ENCODE results near the gene PPP2R5C. TPM values are rescaled to one million over a fixed set of nuclear protein-coding genes. Genes with fewer than 3 reads are reported as not detected.

PPP2R5C gene
- total RNA-seq, 1 experiment from 2014 or later, result 93.0 TPM

DNA sequence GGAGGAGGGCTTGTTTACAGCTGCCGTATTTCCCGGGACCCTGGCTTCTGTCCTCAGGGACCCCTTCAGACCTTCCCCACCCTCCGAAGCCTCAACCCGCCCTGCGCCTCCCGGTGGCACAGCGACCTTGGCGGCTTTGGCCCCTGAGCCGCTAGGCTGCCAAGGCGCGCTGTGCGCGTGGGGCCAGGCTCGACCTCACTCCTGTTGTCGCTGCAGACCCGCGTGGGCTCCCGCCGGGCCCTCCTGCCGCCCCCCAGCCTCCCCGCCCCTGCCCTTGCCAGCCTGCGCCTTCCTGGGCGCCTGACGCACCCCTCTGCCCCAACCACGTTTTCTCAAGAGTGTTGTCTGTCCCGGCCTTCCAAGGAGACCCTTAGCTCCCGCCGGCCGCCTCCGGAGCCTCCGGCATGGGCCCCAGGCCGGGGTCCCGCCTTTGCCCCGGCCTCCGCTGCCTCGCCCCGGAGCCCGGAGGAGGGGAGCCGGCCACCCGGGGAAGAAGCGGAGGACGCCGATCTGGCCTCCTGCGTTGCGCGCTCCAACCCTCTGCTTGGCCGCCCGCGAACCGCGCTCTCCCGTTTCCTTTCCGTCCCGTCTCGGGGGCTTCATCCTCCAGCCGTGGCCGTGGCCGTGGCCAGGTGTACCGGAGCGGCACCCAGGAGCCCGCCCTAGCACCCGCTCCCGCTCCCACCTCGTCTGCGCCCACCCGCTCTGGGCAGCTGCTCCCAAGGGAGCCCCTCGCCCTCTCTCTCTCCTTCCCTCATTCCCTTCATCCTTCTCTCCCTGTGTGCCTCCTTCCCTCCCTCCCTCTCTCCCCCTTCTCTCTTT lies 19.9 kb downstream of the PPP2R5C start:
- H3K9ac ChIP-seq (ENCODE audit: extremely low read depth, insufficient read length, low read length), result no peak overlapping the region
- Mint-ChIP-seq H3K4me3 (peak overlapping the region; percentile 63 to 80), H3K9me3 (no peaks in the 10 kb centered on the region; a peak in 1 of 5 replicates), H3K4me1 (peaks cover 10% of the 10 kb centered on the region in 2 experiments), H3K27me3 (ENCODE audit: low read depth) (peaks cover 59% of the 10 kb centered on the region), H3K36me3 (ENCODE audit: insufficient read depth in 1 of 3, low read depth in 3 of 3) (no peaks in the 10 kb centered on the region; a peak in 1 of 7 replicates), H3K27ac (no peak overlapping the region)
- H3K23me2 ChIP-seq (ENCODE audit: insufficient read length, low read depth, low read length, poor library complexity, severe bottlenecking), result peaks cover 16% of the 10 kb centered on the region
- H3K4me1 ChIP-seq (ENCODE audit: insufficient read depth, low read length), result no peaks in the 10 kb centered on the region
- H2BK20ac ChIP-seq (ENCODE audit: low read depth, low read length, poor library complexity, severe bottlenecking), result no peak overlapping the region
- H3K79me2 ChIP-seq (ENCODE audit: insufficient read depth, low read length), result no peaks in the 10 kb centered on the region
- H3K27ac ChIP-seq (ENCODE audit: insufficient read length, low read depth, low read length), result no peak overlapping the region
- H4K91ac ChIP-seq (ENCODE audit: insufficient read length, low read depth, low read length), result no peak overlapping the region
- H2BK12ac ChIP-seq (ENCODE audit: insufficient read length, low read depth, low read length), result no peak overlapping the region
- no CpG with 5 or more reads among the region's 67 CpGs for WGBS (ENCODE audit: extremely low coverage, insufficient read length, low lambda C conversion rate)
- H2AFZ ChIP-seq (ENCODE audit: low read length), result no peak overlapping the region
- H3K27me3 ChIP-seq (ENCODE audit: insufficient read depth, low read length), result peaks cover 15% of the 10 kb centered on the region; the same call in 1 of the 2 replicates
- no peak overlapping the region for H3T11ph ChIP-seq (ENCODE audit: low read length)
- H3K56ac ChIP-seq (ENCODE audit: insufficient read length, low read depth, low read length), result no peak overlapping the region
- H3K14ac ChIP-seq (ENCODE audit: insufficient read depth, low read length), result peak overlapping the region; percentile 66; the same call in 1 of the 2 replicates
- no peak overlapping the region for H4K5ac ChIP-seq (ENCODE audit: insufficient read length, low read depth, low read length)
- H3K18ac ChIP-seq (ENCODE audit: insufficient read length, low read depth, low read length), result peak overlapping the region; percentile 87
- no peaks in the 10 kb centered on the region for H3K9me3 ChIP-seq (ENCODE audit: control insufficient read depth, low read depth, low read length)
- peak overlapping the region; percentile 2 for H2BK120ac ChIP-seq (ENCODE audit: low read depth, low read length, poor library complexity, severe bottlenecking)
- no peak for DNase-seq
- H2BK5ac ChIP-seq (ENCODE audit: insufficient read length, low read length), result no peak overlapping the region
- H3K4me2 ChIP-seq (ENCODE audit: insufficient read depth, insufficient read length, low read length), result peak overlapping the region; percentile 92
- H3K4ac ChIP-seq (ENCODE audit: low read depth, low read length), result no peak overlapping the region
- H2BK15ac ChIP-seq (ENCODE audit: low read depth, low read length), result no peak overlapping the region
- H4K8ac ChIP-seq (replicated peaks; ENCODE audit: insufficient read length, low read depth, low read length), result no peak overlapping the region
- H3K79me1 ChIP-seq (ENCODE audit: insufficient read depth, low read depth, low read length, poor library complexity, severe bottlenecking), result no peaks in the 10 kb centered on the region
- TF ChIP-seq, protein P1, sequence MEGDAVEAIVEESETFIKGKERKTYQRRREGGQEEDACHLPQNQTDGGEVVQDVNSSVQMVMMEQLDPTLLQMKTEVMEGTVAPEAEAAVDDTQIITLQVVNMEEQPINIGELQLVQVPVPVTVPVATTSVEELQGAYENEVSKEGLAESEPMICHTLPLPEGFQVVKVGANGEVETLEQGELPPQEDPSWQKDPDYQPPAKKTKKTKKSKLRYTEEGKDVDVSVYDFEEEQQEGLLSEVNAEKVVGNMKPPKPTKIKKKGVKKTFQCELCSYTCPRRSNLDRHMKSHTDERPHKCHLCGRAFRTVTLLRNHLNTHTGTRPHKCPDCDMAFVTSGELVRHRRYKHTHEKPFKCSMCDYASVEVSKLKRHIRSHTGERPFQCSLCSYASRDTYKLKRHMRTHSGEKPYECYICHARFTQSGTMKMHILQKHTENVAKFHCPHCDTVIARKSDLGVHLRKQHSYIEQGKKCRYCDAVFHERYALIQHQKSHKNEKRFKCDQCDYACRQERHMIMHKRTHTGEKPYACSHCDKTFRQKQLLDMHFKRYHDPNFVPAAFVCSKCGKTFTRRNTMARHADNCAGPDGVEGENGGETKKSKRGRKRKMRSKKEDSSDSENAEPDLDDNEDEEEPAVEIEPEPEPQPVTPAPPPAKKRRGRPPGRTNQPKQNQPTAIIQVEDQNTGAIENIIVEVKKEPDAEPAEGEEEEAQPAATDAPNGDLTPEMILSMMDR (conservative IDR thresholded peaks at IDR 0.05), result no peak; the same call in 2 of the 3 replicates
- H3K23ac ChIP-seq (ENCODE audit: insufficient read length, low read depth, low read length), result no peak overlapping the region
- no peaks in the 10 kb centered on the region for H4K20me1 ChIP-seq (ENCODE audit: control insufficient read depth, insufficient read depth, insufficient read length)
- no peak overlapping the region for H2AK5ac ChIP-seq (ENCODE audit: insufficient read length, low read length)
